K562 (cell line): ENCODE data around the gene STPG4. TPM values are rescaled to one million over a fixed set of nuclear protein-coding genes. Genes with fewer than 3 reads are reported as not detected.
A peak's percentile ranks its signal among the peaks of the same experiment; 100 is the strongest.

Source experiments
- ATAC-seq: fragments of 200-7000 bp; cut with Tn5 transposase; 3 replicates; pipeline ENCODE4 v1.9.1; 2020; ENCODE audit warnings: moderate library complexity
- BruUV-seq: library from RNA; stranded (reverse); fragments of 400-500 nt; replicated peaks from 2 replicates; lab custom pipeline; 2021; lab: Mats Ljungman, UMichigan
- CTCF ChIA-PET: fragments of 300-600 bp; formaldehyde crosslinking; extraction: SDS; loops from one replicate; lab custom pipeline; 2021; ENCODE audit warnings: low intra/inter-chr PET ratio; lab: Yijun Ruan, JAX
- POLR2A ChIA-PET: fragments of 300-600, 350-650 bp; sonication (Branson Sonifier 250); formaldehyde crosslinking; extraction: SDS; loops from one replicate; lab custom pipeline; 2021; ENCODE audit warnings: antibody characterized with exemption, inconsistent platforms; lab: Yijun Ruan, JAX
- DNase-seq, 4 experiments: peaks; one replicate each; pipeline versions ENCODE4 v3.0.0 to v3.0.0-alpha.2; 2011 to 2018; ENCODE audit warnings: low spot score in 3 of 4, mixed read lengths in 3 of 4; ENCODE audit errors: extremely low read depth in 1 of 4
- FAIRE-seq: peaks from 2 replicates; lab custom pipeline; 2011; peaks lifted over from hg19 to GRCh38; lab: Jason Lieb, UNC
- H2AFZ ChIP-seq: 2 replicates; pipeline ENCODE4 v1.6.0; 2011; ENCODE audit warnings: low read depth, low read length, control low read depth, inconsistent platforms
- H3K27ac ChIP-seq: fragments of 200-600 bp; 3 replicates; pipeline ENCODE4 v1.8.0; 2011; ENCODE audit warnings: low read depth, mild to moderate bottlenecking, control low read depth, inconsistent platforms, low read length, moderate library complexity, mixed read lengths; ENCODE audit errors: extremely low read depth
- H3K27me3 ChIP-seq, 2 experiments: fragments of 300-600 bp in 1 of 2; 2 replicates in 1 of 2; 3 replicates in 1 of 2; pipeline versions ENCODE4 v1.6.0 to v1.8.0; 2011; ENCODE audit warnings: inconsistent platforms in 2 of 2, low read length in 2 of 2, mild to moderate bottlenecking in 1 of 2, mixed read lengths in 1 of 2, moderate library complexity in 1 of 2; ENCODE audit not compliant: control insufficient read depth in 2 of 2, insufficient read depth in 2 of 2
- H3K36me3 ChIP-seq: fragments of 300-600 bp; 3 replicates; pipeline ENCODE4 v1.8.0; 2011; ENCODE audit warnings: mild to moderate bottlenecking, low read length, inconsistent platforms; ENCODE audit not compliant: control insufficient read depth, insufficient read depth
- H3K4me1 ChIP-seq, 2 experiments: fragments of 200-600 bp in 1 of 2; replicated peaks in 1 of 2; 2 replicates in 1 of 2; 3 replicates in 1 of 2; pipeline versions ENCODE4 v1.5.1 to v1.8.0; 2011; ENCODE audit warnings: inconsistent platforms in 2 of 2, low read length in 2 of 2, mild to moderate bottlenecking in 1 of 2, mixed read lengths in 1 of 2, moderate library complexity in 1 of 2; ENCODE audit not compliant: control insufficient read depth in 2 of 2, insufficient read depth in 2 of 2
- H3K4me2 ChIP-seq: 2 replicates; pipeline ENCODE4 v1.6.1; 2011; ENCODE audit warnings: low read length, control low read depth, inconsistent platforms, mixed read lengths; ENCODE audit not compliant: insufficient read depth
- H3K4me3 ChIP-seq: fragments of 200-600 bp; sonication (generic), shearing (Covaris generic); 2 replicates; pipeline ENCODE4 v1.5.1; 2016; ENCODE audit warnings: control low read depth, inconsistent platforms
- H3K79me2 ChIP-seq: fragments of 200-600 bp; 3 replicates; pipeline ENCODE4 v1.8.0; 2011; ENCODE audit warnings: low read length, inconsistent platforms; ENCODE audit not compliant: control insufficient read depth, insufficient read depth
- H3K9ac ChIP-seq, 2 experiments: 2 replicates each; pipeline versions ENCODE4 v1.6.0 to v1.6.1; 2011; ENCODE audit warnings: low read depth in 2 of 2, low read length in 2 of 2, control low read depth in 1 of 2, inconsistent platforms in 1 of 2, mild to moderate bottlenecking in 1 of 2, mixed read lengths in 1 of 2; ENCODE audit not compliant: insufficient read depth in 1 of 2
- H3K9me1 ChIP-seq: one replicate; pipeline ENCODE4 v1.6.0; 2011; ENCODE audit warnings: inconsistent platforms, mild to moderate bottlenecking, low read length, moderate library complexity; ENCODE audit not compliant: control insufficient read depth, insufficient read depth
- H3K9me3 ChIP-seq: replicated peaks from 2 replicates; pipeline ENCODE4 v1.5.1; 2011; ENCODE audit warnings: low read depth, low read length, inconsistent platforms; ENCODE audit not compliant: control insufficient read depth, insufficient read depth
- H4K20me1 ChIP-seq: replicated peaks from 2 replicates; pipeline ENCODE4 v1.6.1; 2011; ENCODE audit warnings: low read length, inconsistent platforms, mixed read lengths; ENCODE audit not compliant: control insufficient read depth, insufficient read depth
- EGR1 ChIP-seq: fragments of 450-650 bp; conservative IDR thresholded peaks from 2 replicates; pipeline ENCODE4 v1.6.1; 2017; ENCODE audit warnings: mild to moderate bottlenecking
- FOXK1 ChIP-seq: sonication (generic); formaldehyde crosslinking; IDR thresholded peaks from 2 replicates; pipeline ENCODE4 v1.8.0; 2022; ENCODE audit warnings: missing genetic modification reagents, mild to moderate bottlenecking, borderline replicate concordance
- FUS ChIP-seq: fragments of 200-400 bp; formaldehyde crosslinking; optimal IDR thresholded peaks from 2 replicates; pipeline ENCODE3; 2017; ENCODE audit warnings: low read depth, low read length
- MAFG ChIP-seq: fragments of 450-650 bp; conservative IDR thresholded peaks from 2 replicates; pipeline ENCODE4 v1.6.1; 2016; ENCODE audit warnings: missing genetic modification characterization, missing compliant biosample characterization
- MAFK ChIP-seq: IDR thresholded peaks from 2 replicates; pipeline ENCODE4 v1.6.1; 2011; ENCODE audit warnings: low read length, improper control_type of control experiment
- MTA2 ChIP-seq: fragments of 450-650 bp; IDR thresholded peaks from 2 replicates; pipeline ENCODE4 v1.6.1; 2016; ENCODE audit warnings: low read depth
- NONO ChIP-seq, 2 experiments: fragments of 200-400 bp in 1 of 2; fragments of 450-650 bp in 1 of 2; formaldehyde crosslinking in 1 of 2; IDR thresholded peaks; 2 replicates each; pipeline ENCODE4 v1.6.1; 2017; ENCODE audit warnings: low read depth in 2 of 2, mild to moderate bottlenecking in 2 of 2, moderate library complexity in 2 of 2, low read length in 1 of 2
- RCOR1 ChIP-seq, 2 experiments: IDR thresholded peaks; 2 replicates each; pipeline ENCODE4 v1.6.1; 2012; ENCODE audit warnings: low read depth in 2 of 2, low read length in 2 of 2, borderline replicate concordance in 1 of 2, improper control_type of control experiment in 1 of 2
- SMARCC2 ChIP-seq: fragments of 450-650 bp; IDR thresholded peaks from 2 replicates; pipeline ENCODE4 v1.6.1; 2017; ENCODE audit warnings: antibody characterized with exemption, moderate library complexity, mild to moderate bottlenecking, low read depth
- ZBED1 ChIP-seq: IDR thresholded peaks from 2 replicates; pipeline ENCODE4 v1.6.1; 2014
- ZNF311 ChIP-seq: fragments of 250-450 bp; sonication (Bioruptor Pico); IDR thresholded peaks from 2 replicates; pipeline ENCODE4 v1.4.0; 2020; ENCODE audit warnings: mild to moderate bottlenecking, moderate library complexity
- ZNF644 ChIP-seq: fragments of 200-800 bp; sonication (Bioruptor generic); IDR thresholded peaks from 2 replicates; pipeline ENCODE4 v1.6.1; 2016; ENCODE audit warnings: low read depth, missing genetic modification characterization, missing compliant biosample characterization
- WGBS: fragments of 100-300 bp; shearing (Covaris generic); methylation state at CpG from one replicate; pipeline ENCODE4 v1.1.6; 2016; ENCODE audit warnings: low coverage, mixed read lengths; ENCODE audit not compliant: insufficient coverage; ENCODE audit errors: missing lambda C conversion rate; 5-methylcytosine and 5-hydroxymethylcytosine counted together
- in situ Hi-C: fragments of 300-500 bp; cut with MboI; formaldehyde crosslinking; loops from 4 replicates; pipeline ENCODE4 v1.15.0; 2018; ENCODE audit warnings: inconsistent platforms, mixed read lengths
- intact Hi-C: fragments of 100-400 bp; cut with micrococcal nuclease; formaldehyde crosslinking; loops from 2 replicates; pipeline ENCODE4 v1.14.2; 2022
- polyA plus RNA-seq, 8 experiments: library from polyadenylated mRNA; depleted of rRNA in 4 of 8; stranded (reverse) in 5 of 8; unstranded in 3 of 8; fragments of >200 nt; fragmentation: Nextera tagmentation in 2 of 8; fragmentation: Illumina TruSeq in 1 of 8; extraction: Ambion mirVana in 2 of 8; extraction: Trizol in 1 of 8; gene quantifications; 2 replicates each; pipeline versions ENCODE4 v1.2.1 to v1.2.3, GENCODE V29; 2011 to 2014; ENCODE audit warnings: inconsistent platforms in 1 of 8, missing spikeins in 1 of 8
- total RNA-seq, 7 experiments: library from RNA; depleted of rRNA in 6 of 7; stranded (reverse); fragments of >200 nt in 6 of 7; fragmentation: Illumina TruSeq in 2 of 7; extraction: Trizol in 2 of 7; gene quantifications; 2 replicates each; pipeline versions ENCODE4 v1.2.1 to v1.2.3, GENCODE V29; 2011 to 2021; ENCODE audit warnings: low replicate concordance in 1 of 7
- TF ChIP-seq, protein P1 (sequence below): fragments of 450-650 bp; IDR thresholded peaks from 2 replicates; pipeline ENCODE4 v1.6.1; 2014; ENCODE audit warnings: low read depth, mild to moderate bottlenecking, moderate library complexity, borderline replicate concordance
- TF ChIP-seq, protein P2 (sequence below): fragments of 450-650 bp; formaldehyde crosslinking; IDR thresholded peaks from 2 replicates; pipeline ENCODE4 v1.4.0; 2022; ENCODE audit warnings: mild to moderate bottlenecking, moderate library complexity
- TF ChIP-seq, protein P3 (sequence below): fragments of 450-650 bp; IDR thresholded peaks from 2 replicates; pipeline ENCODE4 v1.6.1; 2018; ENCODE audit not compliant: partially characterized antibody

STPG4 gene
- total and polyA plus RNA-seq, 9 of the 15 experiments (the other 6 are each of a cell fraction or from before 2014, with no cell fraction given): 0.10 to 0.68 (median 0.22) TPM; not detected in 6

DNA sequence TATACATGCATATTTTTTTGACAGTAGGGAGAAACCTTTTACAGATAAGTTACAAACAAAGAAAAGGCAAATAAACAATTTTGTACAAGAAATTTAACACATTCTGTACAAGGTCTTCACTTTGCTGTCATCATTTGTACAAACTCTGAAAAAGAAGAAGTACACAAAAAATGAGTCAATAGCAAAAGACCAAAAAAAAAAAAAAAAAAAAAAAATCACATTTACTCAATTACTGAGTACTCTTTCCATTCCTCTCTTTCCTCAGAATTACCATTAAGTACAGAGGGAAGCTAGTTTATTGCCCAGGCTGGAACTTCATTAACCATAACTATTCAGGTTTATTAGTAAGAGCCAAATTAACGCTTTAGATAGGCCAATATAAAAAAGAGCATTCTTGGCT, 5.6 kb upstream of the STPG4 start (continued):
- TF ChIP-seq SMARCC2 (no peak), FOXK1 (CRISPR knock-in tag) (no peak), MTA2 (no peak)

DNA sequence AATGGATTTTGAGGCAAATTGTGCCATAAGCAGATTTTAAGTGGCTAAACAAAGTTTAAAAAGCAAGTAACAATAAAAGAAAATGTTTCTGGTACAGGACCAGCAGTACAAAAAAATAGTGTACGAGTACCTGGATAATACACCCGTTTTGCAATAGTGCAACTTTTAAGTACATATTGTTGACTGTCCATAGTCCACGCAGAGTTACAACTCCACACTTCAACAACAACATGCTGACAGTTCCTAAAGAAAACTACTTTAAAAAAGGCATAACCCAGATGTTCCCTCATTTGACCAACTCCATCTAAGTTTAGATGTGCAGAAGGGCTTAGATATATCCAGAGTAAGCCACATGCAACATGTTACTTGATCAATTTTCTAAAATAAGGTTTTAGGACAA, 5.1 kb upstream of the STPG4 start:
- H3K27me3 ChIP-seq: no peaks in the 10 kb centered on the region
- intact Hi-C loops: no loop called here
- DNase-seq: no peak
- H3K36me3 ChIP-seq: peaks cover 56% of the 10 kb centered on the region
- H3K4me2 ChIP-seq: no peak overlapping the region
- no peaks in the 10 kb centered on the region for H3K9me3 ChIP-seq
- H3K4me3 ChIP-seq: no peak overlapping the region
- no peak for FAIRE-seq
- POLR2A ChIA-PET: no interaction called here
- no peak overlapping the region for H3K27ac ChIP-seq
- CTCF ChIA-PET: no interaction called here
- no peak overlapping the region for H3K9ac ChIP-seq
- no peak for ATAC-seq
- no peaks in the 10 kb centered on the region for H3K9me1 ChIP-seq
- BruUV-seq: TSS peak; percentile 55
- TF ChIP-seq, protein P1, sequence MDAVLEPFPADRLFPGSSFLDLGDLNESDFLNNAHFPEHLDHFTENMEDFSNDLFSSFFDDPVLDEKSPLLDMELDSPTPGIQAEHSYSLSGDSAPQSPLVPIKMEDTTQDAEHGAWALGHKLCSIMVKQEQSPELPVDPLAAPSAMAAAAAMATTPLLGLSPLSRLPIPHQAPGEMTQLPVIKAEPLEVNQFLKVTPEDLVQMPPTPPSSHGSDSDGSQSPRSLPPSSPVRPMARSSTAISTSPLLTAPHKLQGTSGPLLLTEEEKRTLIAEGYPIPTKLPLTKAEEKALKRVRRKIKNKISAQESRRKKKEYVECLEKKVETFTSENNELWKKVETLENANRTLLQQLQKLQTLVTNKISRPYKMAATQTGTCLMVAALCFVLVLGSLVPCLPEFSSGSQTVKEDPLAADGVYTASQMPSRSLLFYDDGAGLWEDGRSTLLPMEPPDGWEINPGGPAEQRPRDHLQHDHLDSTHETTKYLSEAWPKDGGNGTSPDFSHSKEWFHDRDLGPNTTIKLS: no peak
- TF ChIP-seq EGR1: no peak
- TF ChIP-seq MAFK: no peak
- TF ChIP-seq MAFG: no peak
- TF ChIP-seq ZNF644 (tag): no peak
- TF ChIP-seq, protein P2, sequence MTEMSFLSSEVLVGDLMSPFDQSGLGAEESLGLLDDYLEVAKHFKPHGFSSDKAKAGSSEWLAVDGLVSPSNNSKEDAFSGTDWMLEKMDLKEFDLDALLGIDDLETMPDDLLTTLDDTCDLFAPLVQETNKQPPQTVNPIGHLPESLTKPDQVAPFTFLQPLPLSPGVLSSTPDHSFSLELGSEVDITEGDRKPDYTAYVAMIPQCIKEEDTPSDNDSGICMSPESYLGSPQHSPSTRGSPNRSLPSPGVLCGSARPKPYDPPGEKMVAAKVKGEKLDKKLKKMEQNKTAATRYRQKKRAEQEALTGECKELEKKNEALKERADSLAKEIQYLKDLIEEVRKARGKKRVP (CRISPR knock-in tag): no peak
- TF ChIP-seq RCOR1 (IDR thresholded peaks at IDR 0.05; ENCODE audit: borderline replicate concordance in 1 of 2, low read depth in 2 of 2, low read length in 2 of 2): no peak
- no peak for TF ChIP-seq ZNF311
- TF ChIP-seq FUS: no peak
- TF ChIP-seq, protein P3, sequence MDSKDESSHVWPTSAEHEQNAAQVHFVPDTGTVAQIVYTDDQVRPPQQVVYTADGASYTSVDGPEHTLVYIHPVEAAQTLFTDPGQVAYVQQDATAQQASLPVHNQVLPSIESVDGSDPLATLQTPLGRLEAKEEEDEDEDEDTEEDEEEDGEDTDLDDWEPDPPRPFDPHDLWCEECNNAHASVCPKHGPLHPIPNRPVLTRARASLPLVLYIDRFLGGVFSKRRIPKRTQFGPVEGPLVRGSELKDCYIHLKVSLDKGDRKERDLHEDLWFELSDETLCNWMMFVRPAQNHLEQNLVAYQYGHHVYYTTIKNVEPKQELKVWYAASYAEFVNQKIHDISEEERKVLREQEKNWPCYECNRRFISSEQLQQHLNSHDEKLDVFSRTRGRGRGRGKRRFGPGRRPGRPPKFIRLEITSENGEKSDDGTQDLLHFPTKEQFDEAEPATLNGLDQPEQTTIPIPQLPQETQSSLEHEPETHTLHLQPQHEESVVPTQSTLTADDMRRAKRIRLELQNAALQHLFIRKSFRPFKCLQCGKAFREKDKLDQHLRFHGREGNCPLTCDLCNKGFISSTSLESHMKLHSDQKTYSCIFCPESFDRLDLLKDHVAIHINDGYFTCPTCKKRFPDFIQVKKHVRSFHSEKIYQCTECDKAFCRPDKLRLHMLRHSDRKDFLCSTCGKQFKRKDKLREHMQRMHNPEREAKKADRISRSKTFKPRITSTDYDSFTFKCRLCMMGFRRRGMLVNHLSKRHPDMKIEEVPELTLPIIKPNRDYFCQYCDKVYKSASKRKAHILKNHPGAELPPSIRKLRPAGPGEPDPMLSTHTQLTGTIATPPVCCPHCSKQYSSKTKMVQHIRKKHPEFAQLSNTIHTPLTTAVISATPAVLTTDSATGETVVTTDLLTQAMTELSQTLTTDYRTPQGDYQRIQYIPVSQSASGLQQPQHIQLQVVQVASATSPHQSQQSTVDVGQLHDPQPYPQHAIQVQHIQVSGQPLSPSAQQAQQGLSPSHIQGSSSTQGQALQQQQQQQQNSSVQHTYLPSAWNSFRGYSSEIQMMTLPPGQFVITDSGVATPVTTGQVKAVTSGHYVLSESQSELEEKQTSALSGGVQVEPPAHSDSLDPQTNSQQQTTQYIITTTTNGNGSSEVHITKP: no peak
- TF ChIP-seq NONO (IDR thresholded peaks at IDR 0.05; ENCODE audit: low read depth in 2 of 2, low read length in 1 of 2): no peak
- no peak for TF ChIP-seq ZBED1
- peaks cover 0 to under 1% of the 10 kb centered on the region in 2 experiments; a peak in 2 of 5 replicates for H3K4me1 ChIP-seq
- 100% methylated on average over 3 of the region's 3 CpGs for WGBS
- no peak overlapping the region for H2AFZ ChIP-seq
- in situ Hi-C loops: no loop called here
- H4K20me1 ChIP-seq: peaks cover 15% of the 10 kb centered on the region
- H3K79me2 ChIP-seq: peaks cover 21% of the 10 kb centered on the region
